Stimulated activated CD8-positive, alpha-beta memory T cell treated with anti-CD3 and anti-CD28 coated beads, Interleukin-12 subunit alpha, Interleukin-12 subunit beta, amount 100 ng/mL, for 1 hour (primary cell): ENCODE measurements around the gene GPR89A.
"Not testable (repeated sequence)": the region's sequence is repeated elsewhere in the genome, so short reads cannot be mapped to it uniquely, and the experiment has no call there.

Experiments used
- DNase-seq: peaks from one replicate; pipeline ENCODE4 v3.0.0-alpha.2; 2020; ENCODE audit warnings: low read depth

GPR89A gene

DNA sequence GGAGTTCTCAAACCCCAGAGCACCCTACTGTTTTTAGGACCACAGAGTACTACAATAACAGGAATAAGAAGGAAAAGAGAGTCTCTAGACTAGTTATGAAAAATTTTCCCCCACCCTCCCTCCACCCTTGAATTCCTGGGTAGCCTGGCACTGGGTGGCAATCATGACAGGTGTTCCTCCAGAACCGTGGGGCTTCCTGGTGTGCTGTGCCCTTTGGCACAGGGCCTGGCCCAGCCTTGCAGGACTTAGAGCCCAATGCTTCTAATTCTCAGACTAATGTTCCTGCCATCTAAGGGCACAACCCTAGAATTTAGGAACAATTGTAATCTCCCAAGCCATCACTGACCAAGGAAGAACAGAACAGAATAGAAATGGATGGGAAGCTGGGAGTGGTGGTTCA lies 110.0 kb downstream of the GPR89A start:
- DNase-seq = no peak

DNA sequence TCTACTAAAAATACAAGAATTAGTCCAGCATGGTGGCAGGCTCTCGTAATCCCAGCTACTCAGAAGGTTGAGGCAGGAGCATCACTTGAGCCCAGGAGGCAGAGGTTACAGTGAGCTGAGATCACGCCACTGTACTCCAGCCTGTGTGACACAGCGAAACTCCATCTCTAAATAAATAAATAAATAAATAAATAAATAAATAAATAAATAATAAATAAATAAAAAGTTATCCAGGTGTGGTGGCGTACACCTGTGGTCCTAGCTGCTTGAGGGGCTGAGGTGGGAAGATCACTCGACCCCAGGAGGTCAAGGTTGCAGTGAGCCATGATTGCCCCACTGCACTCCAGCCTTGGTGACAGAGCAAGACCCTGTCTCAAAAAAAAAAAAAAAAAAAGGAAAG lies 110.7 kb downstream of the GPR89A start:
- not testable (repeated sequence) for DNase-seq

DNA sequence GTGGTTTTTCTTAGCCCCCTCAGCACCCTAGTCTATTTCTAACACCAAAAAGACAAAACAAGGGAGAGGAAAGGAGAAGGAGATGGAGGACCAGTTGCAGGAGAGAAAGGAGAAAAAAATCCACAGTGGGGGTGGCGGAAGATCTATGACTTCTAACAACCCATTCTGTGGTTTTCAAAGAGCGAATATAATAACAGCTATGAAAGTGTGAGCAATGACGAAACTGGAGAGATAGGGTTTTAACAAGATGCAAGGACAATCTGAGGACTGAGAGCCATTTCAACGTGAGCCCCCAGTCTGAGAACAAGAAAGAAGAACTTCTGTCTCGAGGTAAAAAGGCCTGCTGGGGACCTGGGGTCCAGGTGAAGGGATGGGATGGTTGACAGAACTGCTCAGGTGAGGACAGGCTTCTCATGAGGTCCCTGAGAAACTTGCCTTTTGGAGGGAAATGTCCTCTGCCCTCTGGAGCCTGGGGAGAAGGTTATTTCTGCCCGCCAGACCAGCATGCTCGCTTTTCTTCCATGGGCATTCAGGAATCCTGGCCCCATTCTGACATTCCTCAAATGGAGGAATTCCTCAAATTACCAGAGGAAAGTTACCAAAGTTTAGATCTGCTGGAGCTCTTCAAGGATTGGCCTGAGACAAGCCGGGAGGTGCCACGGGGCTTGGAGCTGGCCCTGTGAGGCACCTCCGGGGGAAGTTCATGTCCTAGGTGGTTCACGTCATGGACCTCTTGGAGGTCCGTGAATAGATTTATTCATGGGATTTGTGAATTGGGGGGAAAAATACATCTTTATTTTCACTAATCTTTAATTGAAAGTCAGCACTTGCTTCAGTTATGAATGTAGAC lies 111.7 kb downstream of the GPR89A start, which contains the start of gene CD160:
Gene CD160 (plus strand): TSS at position 270 of the 850 bp plus-strand sequence. CDS start 8,829 bp downstream, outside the sequence.
- DNase-seq = no peak
